ENCODE measurements around the gene LARP1.
"Not testable (repeated sequence)": the region's sequence is repeated elsewhere in the genome, so short reads cannot be mapped to it uniquely, and the experiment has no call there.

The LARP1 gene

DNA sequence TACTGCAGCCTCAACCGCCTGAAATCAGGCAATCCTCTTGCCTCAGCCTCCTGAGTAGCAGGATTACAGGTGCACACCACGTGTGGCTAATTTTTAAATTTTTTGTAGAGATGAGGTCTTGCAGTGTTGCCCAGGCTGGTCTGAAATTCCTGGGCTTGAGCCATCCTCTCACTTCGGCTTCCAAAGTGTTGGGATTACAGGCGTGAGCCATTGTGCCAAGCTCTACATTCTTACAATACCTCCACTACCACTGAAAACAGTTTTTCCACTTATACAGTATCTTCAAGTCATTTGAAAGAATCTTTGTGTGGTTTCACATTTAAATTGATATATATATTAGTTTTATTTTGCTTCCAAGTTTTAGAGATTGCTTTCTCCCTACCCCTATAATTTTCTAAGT, 42.6 kb downstream of the LARP1 start:
- DNase-seq: no peak

DNA sequence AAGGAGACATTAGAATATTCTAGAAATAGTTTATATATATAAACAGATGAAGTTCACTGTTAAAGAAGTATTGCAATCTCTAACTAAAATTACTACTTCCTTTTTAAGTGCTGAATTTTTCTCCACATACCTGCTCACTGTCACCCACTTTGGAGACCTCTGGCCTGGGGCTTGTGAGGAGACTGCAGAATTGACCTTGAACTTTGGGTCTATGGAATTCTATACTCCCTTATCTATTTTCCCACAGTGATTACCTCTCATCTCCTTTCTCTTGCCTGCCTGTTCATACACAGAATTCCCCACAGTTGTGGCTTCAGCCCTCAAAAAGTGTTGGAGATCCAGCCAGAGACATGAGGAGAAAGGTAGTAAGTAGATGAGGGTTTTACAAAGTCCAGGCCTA, 45.4 kb downstream of the LARP1 start:
- DNase-seq: no peak

DNA sequence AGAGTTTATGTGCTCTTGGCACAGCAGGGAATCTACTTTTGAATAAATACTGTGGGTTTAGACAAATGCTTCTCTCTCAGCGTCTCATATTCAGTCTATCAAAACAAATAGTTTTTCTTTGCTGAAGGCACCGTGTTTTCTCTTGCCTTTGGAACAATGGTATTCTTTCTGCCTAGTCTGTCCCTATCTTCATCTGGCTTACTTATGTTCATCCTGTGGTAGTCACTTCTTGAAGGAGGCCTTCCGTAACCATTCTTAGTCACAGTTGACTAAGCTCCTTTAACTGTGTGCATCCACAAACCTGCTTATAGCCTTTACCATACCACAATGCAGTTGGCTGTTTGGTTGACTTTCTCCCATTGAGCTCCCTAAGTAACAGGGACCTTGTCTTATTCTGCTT, 45.9 kb downstream of the LARP1 start:
- DNase-seq: no peak

DNA sequence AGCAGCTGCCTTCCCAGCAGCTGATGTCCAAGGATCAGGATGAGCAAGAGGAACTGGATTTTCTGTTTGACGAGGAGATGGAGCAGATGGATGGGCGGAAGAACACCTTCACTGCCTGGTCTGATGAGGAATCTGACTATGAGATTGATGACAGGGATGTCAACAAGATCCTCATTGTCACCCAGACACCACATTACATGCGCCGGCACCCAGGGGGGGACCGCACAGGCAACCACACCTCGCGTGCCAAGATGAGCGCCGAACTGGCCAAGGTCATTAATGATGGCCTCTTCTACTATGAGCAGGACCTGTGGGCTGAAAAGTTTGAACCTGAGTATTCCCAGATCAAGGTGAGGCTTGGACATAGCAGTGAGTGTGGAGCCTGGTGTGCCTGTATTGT, 46.9 kb downstream of the LARP1 start:
- DNase-seq: no peak

GRCh38 chr5:154806176-154806575, 51.0 kb downstream of the LARP1 start:
- DNase-seq: no peak

DNA sequence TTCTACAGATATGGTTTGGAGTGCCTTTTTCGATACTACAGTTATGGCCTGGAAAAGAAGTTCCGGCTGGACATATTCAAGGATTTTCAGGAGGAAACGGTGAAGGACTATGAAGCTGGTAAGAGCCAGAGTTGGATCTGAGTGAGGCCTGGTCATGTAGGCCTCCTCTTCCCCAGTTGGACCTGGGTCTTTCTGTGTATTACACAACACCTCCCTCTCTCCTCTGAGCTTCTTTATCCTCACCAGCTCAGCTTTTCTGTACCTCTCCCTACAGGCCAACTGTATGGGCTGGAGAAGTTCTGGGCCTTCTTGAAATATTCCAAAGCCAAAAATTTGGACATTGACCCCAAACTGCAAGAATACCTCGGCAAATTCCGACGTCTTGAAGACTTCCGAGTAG, 56.1 kb downstream of the LARP1 start:
- DNase-seq: no peak

DNA sequence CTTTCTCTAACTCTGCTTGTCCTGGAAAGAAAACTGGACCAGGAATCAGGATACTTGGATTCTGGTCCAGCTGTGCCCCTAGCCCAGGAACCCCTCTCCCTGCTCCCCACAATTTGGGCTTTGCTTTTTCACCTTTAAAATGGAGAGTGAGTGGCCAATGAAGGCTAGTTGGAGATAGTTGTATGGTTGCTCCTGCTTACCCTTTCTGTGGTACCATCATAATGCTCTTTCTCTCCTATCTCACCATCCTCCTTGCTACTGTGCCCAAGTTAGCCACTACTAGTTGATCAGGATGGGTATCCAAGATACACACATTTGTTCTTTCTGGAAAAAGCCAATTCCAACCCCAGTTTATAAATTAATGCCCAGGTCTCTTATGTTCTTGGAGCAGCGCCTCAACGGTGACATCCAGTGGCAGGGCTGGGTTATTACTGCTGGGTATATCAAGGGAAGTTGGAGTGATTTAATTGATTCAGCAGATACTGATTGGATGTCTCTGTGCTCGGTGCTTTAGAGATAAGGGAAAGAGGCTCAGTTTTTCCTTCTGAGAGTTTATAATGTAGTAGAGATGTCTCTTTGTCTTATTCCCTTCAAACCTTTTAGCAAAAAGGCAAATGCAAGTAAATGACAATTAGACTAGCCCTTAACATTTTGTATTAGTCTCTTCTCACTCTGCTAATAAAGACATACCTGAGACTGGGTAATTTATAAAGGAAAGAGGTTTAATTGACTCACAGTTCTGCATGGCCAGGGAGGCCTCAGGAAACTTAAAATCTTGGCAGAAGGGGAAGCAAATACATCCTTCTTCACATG, 56.7 kb downstream of the LARP1 start:
- peak; percentile 69 for DNase-seq

DNA sequence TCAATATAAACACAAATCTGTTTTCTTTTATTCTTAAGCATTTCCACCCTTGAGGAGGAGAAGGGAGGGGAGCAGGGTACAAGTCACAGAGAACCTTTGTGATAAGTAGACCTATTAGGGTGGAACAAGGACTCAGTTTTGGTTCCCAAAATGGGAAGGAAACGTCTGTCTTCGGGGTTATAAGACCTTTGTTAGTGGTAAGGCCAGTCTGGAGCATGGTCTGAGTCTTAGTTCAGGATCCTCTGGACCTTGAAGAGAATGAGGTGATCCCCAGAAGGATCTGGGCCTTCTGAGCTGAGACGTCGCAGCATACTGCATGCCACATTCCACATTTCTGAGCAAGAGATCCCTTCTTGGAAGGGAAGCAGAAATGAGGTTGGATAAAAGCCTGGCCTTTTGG, 58.0 kb downstream of the LARP1 start:
- DNase-seq: no peak

- DNase-seq: peak; percentile 47
Measured at GRCh38 chr5:154813736-154814135, 58.6 kb downstream of the LARP1 start.

DNA sequence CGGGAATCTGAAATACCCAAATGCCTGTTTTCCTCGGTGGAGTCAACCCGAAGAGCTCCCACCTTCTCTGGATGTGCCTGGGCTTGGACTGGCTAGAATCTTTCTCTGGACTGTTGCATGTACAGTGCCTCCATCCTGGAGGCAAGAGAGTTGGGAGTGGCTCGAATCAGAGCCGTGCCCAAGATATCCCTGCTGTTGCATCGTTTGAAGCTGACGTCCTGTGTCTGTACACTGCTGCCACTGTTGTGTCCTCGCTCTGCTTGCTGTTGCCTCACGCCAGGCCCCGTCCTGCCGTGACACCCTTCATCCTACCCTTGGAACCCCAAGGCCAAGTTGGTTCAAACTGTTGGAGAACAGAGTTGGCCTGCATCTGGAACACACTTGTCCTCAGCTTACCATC, 59.8 kb downstream of the LARP1 start:
- DNase-seq: no peak

DNA sequence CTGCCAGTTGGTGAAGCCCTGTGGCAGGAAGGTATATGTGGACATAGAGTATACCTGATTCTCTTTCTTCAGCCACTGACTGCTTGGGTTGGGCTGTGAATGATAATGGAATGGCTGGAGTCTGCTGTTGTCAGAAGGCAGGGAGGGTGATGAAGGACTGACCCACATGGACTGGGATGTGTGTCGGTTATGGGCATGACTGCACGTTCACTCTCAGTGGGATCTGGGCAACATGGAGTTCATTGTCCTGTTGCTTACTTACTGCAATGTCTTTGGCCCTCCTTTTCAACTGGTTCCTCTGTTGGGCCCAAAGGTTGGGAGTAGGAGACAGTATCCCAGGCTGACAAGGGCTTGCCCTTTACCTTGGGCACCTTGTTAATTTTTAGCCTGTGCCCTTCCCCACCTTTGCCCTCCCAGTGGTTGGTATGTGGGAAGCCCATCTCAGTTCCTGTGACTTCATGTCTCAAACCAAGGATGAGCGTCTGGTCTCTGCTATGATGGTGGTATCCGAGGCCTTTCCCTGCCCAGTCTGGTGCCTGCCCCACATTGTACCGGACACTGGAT, 60.6 kb downstream of the LARP1 start:
- no peak for DNase-seq

DNA sequence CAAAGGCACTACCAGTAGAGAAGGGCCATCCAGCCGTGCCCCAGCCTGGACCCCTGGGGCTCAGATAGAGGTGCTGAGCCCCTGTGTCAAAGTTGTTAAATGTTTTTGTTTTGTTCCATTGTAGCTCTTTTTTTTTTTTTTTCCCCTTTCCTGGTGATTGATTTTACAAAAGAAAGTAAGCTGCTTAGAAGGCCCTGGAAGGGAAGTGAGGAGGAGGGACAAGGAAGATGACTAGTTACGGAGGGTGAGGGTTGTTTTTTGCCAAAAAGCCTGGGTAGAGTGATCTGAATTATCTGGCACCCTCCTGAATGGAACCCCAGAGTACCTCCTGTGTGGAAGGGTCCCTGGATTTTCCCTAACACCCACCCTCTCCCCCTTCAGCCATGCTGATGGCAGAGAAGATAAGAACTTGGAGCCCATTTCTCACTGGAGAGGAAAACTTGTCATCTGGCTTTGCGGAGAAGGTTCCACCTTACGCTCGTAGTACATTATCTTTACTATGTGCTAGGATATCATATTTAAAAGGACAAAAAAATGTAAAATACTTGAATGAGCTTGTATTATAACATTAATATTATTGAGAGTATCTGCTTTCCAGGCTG, 61.8 kb downstream of the LARP1 start:
- DNase-seq: no peak

- no peak for DNase-seq
Measured at GRCh38 chr5:154817815-154818214, 62.6 kb downstream of the LARP1 start.

GRCh38 chr5:154818471-154819116, 63.4 kb downstream of the LARP1 start:
- no peak for DNase-seq

DNA sequence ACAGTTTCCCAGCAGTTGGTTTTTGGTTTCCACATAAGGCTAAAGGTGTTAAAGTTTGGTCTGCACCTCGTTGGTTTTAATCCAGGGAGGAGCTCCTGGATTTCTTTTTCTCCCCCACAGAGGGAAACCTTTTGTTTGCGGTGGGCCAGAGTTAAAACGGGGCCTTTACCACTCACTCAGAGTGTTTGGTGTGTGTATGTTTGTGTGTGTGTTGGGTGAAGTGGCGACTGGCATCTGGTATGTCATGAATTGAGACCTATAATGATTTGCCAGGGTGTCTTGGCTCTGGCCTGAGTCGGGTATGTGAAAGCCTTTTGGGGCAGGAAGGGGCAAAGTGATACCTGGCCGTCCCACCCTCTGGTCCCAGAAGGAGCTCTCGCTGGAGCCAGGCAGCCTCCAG, 64.4 kb downstream of the LARP1 start:
- no peak for DNase-seq

DNA sequence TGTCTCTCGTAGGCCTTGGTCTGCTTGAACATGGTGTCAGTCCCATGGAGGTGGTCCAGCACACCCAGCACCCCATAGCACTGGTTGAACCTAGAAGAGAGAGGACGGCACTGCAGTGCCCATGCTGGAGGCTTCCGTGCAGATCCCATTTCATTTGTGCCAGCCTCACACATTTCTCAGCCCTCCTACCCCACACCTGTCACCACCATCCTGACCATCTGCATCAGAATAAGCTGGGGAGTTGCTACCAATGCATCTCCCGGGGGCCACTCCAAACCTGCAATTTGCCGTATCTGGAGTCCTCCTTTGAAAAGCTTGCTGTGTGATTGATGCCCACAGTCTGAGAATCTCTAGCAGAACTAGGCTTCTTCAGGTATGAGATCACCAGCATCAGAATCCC, 65.2 kb downstream of the LARP1 start:
- no peak for DNase-seq

GRCh38 chr5:154822896-154823295, 67.7 kb downstream of the LARP1 start:
- DNase-seq: not testable (repeated sequence)

GRCh38 chr5:154823605-154824004, 68.4 kb downstream of the LARP1 start:
- DNase-seq: no peak

- DNase-seq: no peak
Measured at GRCh38 chr5:154824070-154824469, 68.9 kb downstream of the LARP1 start.

GRCh38 chr5:154829181-154829588, 74.0 kb downstream of the LARP1 start:
- no peak for DNase-seq

- peak; percentile 75 for DNase-seq
Measured at GRCh38 chr5:154829589-154830218, 74.5 kb downstream of the LARP1 start.

DNA sequence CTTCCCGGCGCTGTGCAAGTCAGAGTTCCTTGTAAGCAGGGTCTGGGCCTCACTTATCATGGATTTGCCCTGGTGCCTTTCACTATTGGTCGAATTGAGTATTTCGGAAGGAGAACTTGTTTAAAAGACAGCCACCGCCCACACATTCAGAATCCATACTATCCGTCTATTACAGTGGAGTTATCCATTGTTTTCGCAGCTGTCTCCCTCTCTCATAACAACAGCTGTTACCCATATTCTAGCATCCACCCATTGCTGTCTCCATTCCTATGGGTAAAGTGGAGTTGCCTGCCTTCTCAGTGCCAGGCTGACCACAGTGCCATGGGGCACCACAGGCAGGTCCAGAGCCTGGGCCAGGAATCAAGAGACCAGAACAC, 75.0 kb downstream of the LARP1 start:
- DNase-seq: no peak

DNA sequence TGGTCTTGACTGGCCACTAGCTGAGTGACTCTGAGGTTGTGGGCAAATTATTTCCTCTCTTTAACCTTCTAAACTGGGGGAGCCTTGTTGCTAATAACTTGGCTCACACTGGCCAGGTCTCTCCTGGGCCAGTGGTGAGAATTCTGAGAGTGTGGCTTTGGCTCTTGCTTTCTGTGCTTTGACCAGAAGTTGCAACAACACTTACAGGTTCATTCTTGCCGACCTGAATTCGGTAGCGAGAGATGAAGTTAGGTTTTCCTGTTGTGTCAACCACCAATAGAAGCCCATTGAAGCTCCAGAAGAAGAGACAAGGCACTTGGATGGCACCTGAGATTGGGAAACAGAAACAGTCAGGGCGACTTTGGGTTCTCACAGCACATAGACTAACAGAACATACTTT, 75.4 kb downstream of the LARP1 start:
- DNase-seq: no peak

GRCh38 chr5:154831451-154831850, 76.3 kb downstream of the LARP1 start:
- no peak for DNase-seq
